Natural killer cell (primary cell): ENCODE results near the gene NECAB2. TPM values are rescaled to one million over a fixed set of nuclear protein-coding genes. Genes with fewer than 3 reads are reported as not detected.

Experiments
- ATAC-seq, 3 donors: fragments of 150-1000 bp in 2 of 3; fragments of 200-7000 bp in 1 of 3; cut with Tn5 transposase; 1 replicate in 1 of 3; 2 replicates in 2 of 3; pipeline ENCODE4 v1.10.0; 2021; ENCODE audit warnings: mild to moderate bottlenecking in 2 of 3, moderate library complexity in 2 of 3
- DNase-seq, 2 donors: peaks; one replicate each; pipeline versions ENCODE4 v3.0.0 to v3.0.0-alpha.2; 2013 to 2021; ENCODE audit warnings: mixed read lengths in 1 of 2
- H3K27ac ChIP-seq: one replicate; pipeline ENCODE4 v1.5.1; 2013; ENCODE audit warnings: mild to moderate bottlenecking, low read length
- H3K27me3 ChIP-seq: one replicate; pipeline ENCODE4 v1.6.1; 2013; ENCODE audit warnings: low read length; ENCODE audit not compliant: control insufficient read depth, insufficient read depth
- H3K36me3 ChIP-seq: one replicate; pipeline ENCODE4 v1.6.1; 2013; ENCODE audit warnings: low read length; ENCODE audit not compliant: control insufficient read depth, insufficient read depth
- H3K4me1 ChIP-seq: one replicate; pipeline ENCODE4 v1.6.1; 2013; ENCODE audit warnings: low read length; ENCODE audit not compliant: control insufficient read depth, insufficient read depth
- H3K4me3 ChIP-seq: one replicate; pipeline ENCODE4 v1.5.1; 2013; ENCODE audit warnings: low read length
- H3K9me3 ChIP-seq: one replicate; pipeline ENCODE4 v1.6.1; 2013; ENCODE audit warnings: low read length; ENCODE audit not compliant: control insufficient read depth, insufficient read depth
- H3K27ac Mint-ChIP-seq, 2 donors: one replicate each; pipeline ENCODE4 v1.8.0; 2022; ENCODE audit warnings: mild to moderate bottlenecking in 2 of 2, mixed read lengths in 2 of 2, moderate library complexity in 1 of 2
- H3K27me3 Mint-ChIP-seq, 2 donors: one replicate each; pipeline ENCODE4 v1.8.0; 2022; ENCODE audit warnings: low read depth in 2 of 2, mixed read lengths in 2 of 2
- H3K36me3 Mint-ChIP-seq: one replicate; pipeline ENCODE4 v1.8.0; 2022; ENCODE audit warnings: mixed read lengths
- H3K4me1 Mint-ChIP-seq, 2 donors: one replicate each; pipeline ENCODE4 v1.8.0; 2022; ENCODE audit warnings: mixed read lengths in 2 of 2
- H3K4me3 Mint-ChIP-seq: one replicate; pipeline ENCODE4 v1.8.0; 2022; ENCODE audit warnings: mild to moderate bottlenecking, moderate library complexity, mixed read lengths
- H3K9me3 Mint-ChIP-seq, 2 donors: one replicate each; pipeline ENCODE4 v1.8.0; 2022; ENCODE audit warnings: mixed read lengths in 2 of 2
- CTCF ChIP-seq: fragments of 200-600 bp; IDR thresholded peaks from one replicate; pipeline ENCODE4 v1.8.0; 2022; ENCODE audit warnings: antibody characterized with exemption
- WGBS: methylation state at CpG from one replicate; pipeline ENCODE4 v1.1.7; 2013; ENCODE audit warnings: missing lambda C conversion rate; ENCODE audit not compliant: insufficient coverage; 5-methylcytosine and 5-hydroxymethylcytosine counted together
- intact Hi-C: fragments of 100-400 bp; cut with micrococcal nuclease; formaldehyde crosslinking; loops from one replicate; pipeline ENCODE4 v1.14.2; 2022
- total RNA-seq, 4 donors: library from RNA; stranded (reverse); fragments of 120-200 nt in 1 of 4; gene quantifications; one replicate each; pipeline versions ENCODE4 v1.2.3 to v1.2.4, GENCODE V29; 2013 to 2022

Gene NECAB2
- total RNA-seq, 3 donors from 2014 or later (not counting 1 experiment from before 2014, with no cell fraction given), result 0.75 TPM; not detected in 2

- Mint-ChIP-seq H3K27me3 (no peaks in the 10 kb centered on the region), H3K4me3 (no peak overlapping the region), H3K4me1 (no peaks in the 10 kb centered on the region), H3K27ac (no peak overlapping the region), H3K36me3 (no peaks in the 10 kb centered on the region), H3K9me3 (no peaks in the 10 kb centered on the region)
- DNase-seq (no peak), ATAC-seq (no peak)
- WGBS, result 92% methylated on average over 24 of the region's 24 CpGs
- H3K9me3 ChIP-seq, result no peaks in the 10 kb centered on the region
- H3K4me1 ChIP-seq, result no peaks in the 10 kb centered on the region
- H3K27me3 ChIP-seq, result no peaks in the 10 kb centered on the region
- TF ChIP-seq CTCF, result no peak
- no peaks in the 10 kb centered on the region for H3K36me3 ChIP-seq
- intact Hi-C loops, result no loop called here
- no peak overlapping the region for H3K27ac ChIP-seq
- H3K4me3 ChIP-seq, result no peak overlapping the region
These were observed 21.8 kb upstream of the NECAB2 start for GRCh38 chr16:83946154-83946780.

GRCh38 chr16:83946781-83947566 lies 21.1 kb upstream of the NECAB2 start:
- no peak overlapping the region for H3K27ac ChIP-seq
- TF ChIP-seq CTCF, result no peak
- no peaks in the 10 kb centered on the region for H3K36me3 ChIP-seq
- Mint-ChIP-seq H3K4me1 (no peaks in the 10 kb centered on the region), H3K4me3 (no peak overlapping the region), H3K27me3 (no peaks in the 10 kb centered on the region), H3K27ac (no peak overlapping the region), H3K9me3 (no peaks in the 10 kb centered on the region), H3K36me3 (no peaks in the 10 kb centered on the region)
- 82% methylated on average over 20 of the region's 21 CpGs for WGBS
- H3K27me3 ChIP-seq, result no peaks in the 10 kb centered on the region
- H3K4me1 ChIP-seq, result no peaks in the 10 kb centered on the region
- no peak for DNase-seq
- no peak overlapping the region for H3K4me3 ChIP-seq
- intact Hi-C loops, result no loop called here
- no peak for ATAC-seq
- H3K9me3 ChIP-seq, result no peaks in the 10 kb centered on the region

- no peak for TF ChIP-seq CTCF
- 90% methylated on average over 14 of the region's 14 CpGs for WGBS
- Histone ChIP-seq H3K9me3 (no peaks in the 10 kb centered on the region), H3K27ac (no peak overlapping the region), H3K4me1 (peaks cover 3% of the 10 kb centered on the region), H3K36me3 (no peaks in the 10 kb centered on the region), H3K4me3 (no peak overlapping the region), H3K27me3 (no peaks in the 10 kb centered on the region)
- no peak overlapping the region for H3K27ac Mint-ChIP-seq
- no peaks in the 10 kb centered on the region for H3K27me3 Mint-ChIP-seq
- DNase-seq (no peak), ATAC-seq (no peak)
- no peak overlapping the region for H3K4me3 Mint-ChIP-seq
- peaks cover 0 to 4% of the 10 kb centered on the region in 2 donors for H3K4me1 Mint-ChIP-seq
- no peaks in the 10 kb centered on the region for H3K36me3 Mint-ChIP-seq
- no peaks in the 10 kb centered on the region for H3K9me3 Mint-ChIP-seq
- intact Hi-C loops, result no loop called here
These were observed 20.3 kb upstream of the NECAB2 start for GRCh38 chr16:83947642-83948234.
